ENCODE data around the gene ZG16. TPM values are rescaled to one million over a fixed set of nuclear protein-coding genes. Genes with fewer than 3 reads are reported as not detected.
"Not testable (repeated sequence)": the region's sequence is repeated elsewhere in the genome, so short reads cannot be mapped to it uniquely, and the experiment has no call there.

ZG16 gene
- total and polyA plus RNA-seq, 9 of the 15 experiments (the other 6 are each of a cell fraction or from before 2014, with no cell fraction given), result 0.04 TPM; not detected in 8

- BruUV-seq (replicated peaks); H3K4me3 ChIP-seq; H3K79me2 ChIP-seq (ENCODE audit: control insufficient read depth, insufficient read depth, low read length); H4K20me1 ChIP-seq (replicated peaks; ENCODE audit: control insufficient read depth, insufficient read depth, low read length); FAIRE-seq; DNase-seq (ENCODE audit: extremely low read depth in 1 of 4, low spot score in 3 of 4); H3K9me3 ChIP-seq (replicated peaks; ENCODE audit: control insufficient read depth, insufficient read depth, low read depth, low read length); in situ Hi-C loops (cut with MboI); H3K27me3 ChIP-seq (ENCODE audit: control insufficient read depth in 2 of 2, insufficient read depth in 2 of 2, low read length in 2 of 2); intact Hi-C loops (cut with micrococcal nuclease); POLR2A ChIA-PET; H3K27ac ChIP-seq (ENCODE audit: extremely low read depth, low read depth, low read length); H3K9me1 ChIP-seq (ENCODE audit: control insufficient read depth, insufficient read depth, low read length); H3K36me3 ChIP-seq (ENCODE audit: control insufficient read depth, insufficient read depth, low read length); ATAC-seq; CTCF ChIA-PET (ENCODE audit: low intra/inter-chr PET ratio): not testable (repeated sequence)
- H3K4me2 ChIP-seq (ENCODE audit: insufficient read depth, low read length), result 0 out of 2 replicates have a peak overlapping the region, but pooled peaks have one; percentile 0
- 0 out of 2 replicates have a peak overlapping the region, but pooled peaks have one; percentile 11 for H2AFZ ChIP-seq (ENCODE audit: low read depth, low read length)
- H3K4me1 ChIP-seq (replicated peaks in 1 of 2; ENCODE audit: control insufficient read depth in 2 of 2, insufficient read depth in 2 of 2, low read length in 2 of 2), result peaks cover 2 to 23% of the 10 kb centered on the region in 2 experiments
- H3K9ac ChIP-seq (ENCODE audit: insufficient read depth in 1 of 2, low read depth in 2 of 2, low read length in 2 of 2), result peak overlapping the region in 1 of 2 experiments; percentile 47; a peak in 1 of 4 replicates
- TF ChIP-seq SPI1 (IDR thresholded peaks at IDR 0.05; ENCODE audit: borderline replicate concordance, low read depth, low read length), result peak; percentile 79
- WGBS (ENCODE audit: insufficient coverage, low coverage, missing lambda C conversion rate), result 12% methylated on average over 11 of the region's 11 CpGs
Observed at GRCh38 chr16:29740630-29741015, 37.4 kb upstream of the ZG16 start.

- Histone ChIP-seq H2AFZ (ENCODE audit: low read depth, low read length) (no peak overlapping the region), H3K27me3 (ENCODE audit: control insufficient read depth in 2 of 2, insufficient read depth in 2 of 2, low read length in 2 of 2) (peaks cover 0 to 2% of the 10 kb centered on the region in 2 experiments; a peak in 1 of 5 replicates), H3K4me2 (ENCODE audit: insufficient read depth, low read length) (no peak overlapping the region), H4K20me1 (replicated peaks; ENCODE audit: control insufficient read depth, insufficient read depth, low read length) (no peaks in the 10 kb centered on the region), H3K4me1 (replicated peaks in 1 of 2; ENCODE audit: control insufficient read depth in 2 of 2, insufficient read depth in 2 of 2, low read length in 2 of 2) (peaks cover 0 to 21% of the 10 kb centered on the region in 2 experiments; a peak in 4 of 5 replicates), H3K27ac (ENCODE audit: extremely low read depth, low read depth, low read length) (no peak overlapping the region), H3K4me3 (no peak overlapping the region), H3K9me1 (ENCODE audit: control insufficient read depth, insufficient read depth, low read length) (no peaks in the 10 kb centered on the region), H3K9me3 (replicated peaks; ENCODE audit: control insufficient read depth, insufficient read depth, low read depth, low read length) (no peaks in the 10 kb centered on the region), H3K79me2 (ENCODE audit: control insufficient read depth, insufficient read depth, low read length) (no peaks in the 10 kb centered on the region), H3K9ac (ENCODE audit: insufficient read depth in 1 of 2, low read depth in 2 of 2, low read length in 2 of 2) (no peak overlapping the region), H3K36me3 (ENCODE audit: control insufficient read depth, insufficient read depth, low read length) (no peaks in the 10 kb centered on the region)
- ChIA-PET POLR2A (interaction anchor here (0.9 kb wide), 1 partner anchor 12 kb away, joined by 3 read pairs; no protein-coding TSS in a partner anchor), CTCF (ENCODE audit: low intra/inter-chr PET ratio) (no interaction called here)
- FAIRE-seq (no peak), DNase-seq (ENCODE audit: extremely low read depth in 1 of 4, low spot score in 3 of 4) (no peak), ATAC-seq (no peak)
- in situ Hi-C loops (cut with MboI) (no loop called here), intact Hi-C loops (cut with micrococcal nuclease) (no loop called here)
- WGBS (ENCODE audit: insufficient coverage, low coverage, missing lambda C conversion rate), result 16% methylated on average over 7 of the region's 7 CpGs
- no TSS peak for BruUV-seq (replicated peaks)
- TF ChIP-seq CHD7 (IDR thresholded peaks at IDR 0.05; ENCODE audit: low read depth, low read length) (no peak), ZNF121 (CRISPR knock-in tag; conservative IDR thresholded peaks at IDR 0.05) (peak; percentile 89)
Observed at GRCh38 chr16:29742683-29743275, 35.3 kb upstream of the ZG16 start.
